Sigmoid colon (tissue), 7 donors: ENCODE data around the gene KRCC1. TPM values are rescaled to one million over a fixed set of nuclear protein-coding genes. Genes with fewer than 3 reads are reported as not detected.
"Not testable (repeated sequence)": the region's sequence is repeated elsewhere in the genome, so short reads cannot be mapped to it uniquely, and the experiment has no call there.

ENCODE experiments used
- DNase-seq: peaks from one replicate; pipeline ENCODE4 v3.0.0-alpha.2; 2019
- H3K27ac ChIP-seq, 4 donors: fragments of 200-600 bp; sonication (generic); one replicate each; pipeline ENCODE4 v1.5.1; 2016 to 2019; ENCODE audit warnings: mild to moderate bottlenecking in 1 of 4
- H3K27me3 ChIP-seq, 3 donors: fragments of 200-600 bp; sonication (generic); one replicate each; pipeline ENCODE4 v1.5.1; 2019; ENCODE audit warnings: mild to moderate bottlenecking in 1 of 3
- H3K36me3 ChIP-seq, 4 donors: fragments of 200-600 bp; sonication (generic); one replicate each; pipeline ENCODE4 v1.5.1; 2016 to 2019
- H3K4me1 ChIP-seq, 4 donors: fragments of 200-600 bp; sonication (generic); one replicate each; pipeline ENCODE4 v1.5.1; 2017 to 2019
- H3K4me3 ChIP-seq, 4 donors: fragments of 200-600 bp; sonication (generic); one replicate each; pipeline ENCODE4 v1.5.1; 2017 to 2019; ENCODE audit warnings: mild to moderate bottlenecking in 2 of 4, moderate library complexity in 1 of 4
- H3K9me3 ChIP-seq, 4 donors: fragments of 200-600 bp in 3 of 4; sonication (generic) in 3 of 4; one replicate each; pipeline versions ENCODE4 v1.5.1 to v1.6.1; 2013 to 2019
- CTCF ChIP-seq, 4 experiments: fragments of 450-650 bp in 3 of 4; fragments of 200-600 bp in 1 of 4; IDR thresholded peaks; one replicate each; pipeline ENCODE4 v1.5.1; 2016 to 2019; ENCODE audit warnings: antibody characterized with exemption in 4 of 4, mild to moderate bottlenecking in 3 of 4, moderate library complexity in 2 of 4
- EP300 ChIP-seq, 4 donors: sonication (generic); formaldehyde crosslinking; IDR thresholded peaks; one replicate each; pipeline ENCODE4 v1.6.1; 2017; ENCODE audit warnings: antibody characterized with exemption in 4 of 4
- POLR2A ChIP-seq, 2 donors: fragments of 450-650 bp; IDR thresholded peaks; one replicate each; pipeline ENCODE4 v1.6.1; 2016; ENCODE audit warnings: antibody characterized with exemption in 2 of 2, mild to moderate bottlenecking in 2 of 2, moderate library complexity in 2 of 2
- POLR2AphosphoS5 ChIP-seq, 4 donors: sonication (generic); formaldehyde crosslinking; IDR thresholded peaks; one replicate each; pipeline ENCODE4 v1.6.1; 2017; ENCODE audit warnings: antibody characterized with exemption in 4 of 4
- WGBS, 2 donors: extraction: QIAGEN DNeasy Blood & Tissue Kit; methylation state at CpG; one replicate each; pipeline ENCODE4 v1.1.7; 2013; 5-methylcytosine and 5-hydroxymethylcytosine counted together
- intact Hi-C: fragments of 100-400 bp; cut with DNase I; formaldehyde crosslinking; loops from one replicate; pipeline ENCODE4 v1.15.1; 2023
- polyA plus RNA-seq, 3 donors: library from polyadenylated mRNA; stranded (reverse); fragments of 200-250 nt; gene quantifications; one replicate each; pipeline ENCODE4 v1.2.3, GENCODE V29; 2013
- total RNA-seq, 4 donors: library from RNA; depleted of rRNA; stranded (reverse); fragments of >200 nt; gene quantifications; one replicate each; pipeline ENCODE4 v1.1.0, GENCODE V29; 2016
- donor health status: healthy with polysubstance abuse.
- donor health status: Bipolar disorder and iron deficiency.
- donor health status: healthy.

The KRCC1 gene
- total and polyA plus RNA-seq, 7 donors, result 27.7 to 129 (median 44.6) TPM

- DNase-seq, result no peak
- Histone ChIP-seq H3K4me1 (peaks cover 0 to 9% (median 4%) of the 10 kb centered on the region in 4 donors), H3K27ac (no peak overlapping the region), H3K9me3 (no peaks in the 10 kb centered on the region), H3K4me3 (no peak overlapping the region), H3K27me3 (no peaks in the 10 kb centered on the region), H3K36me3 (no peaks in the 10 kb centered on the region)
- intact Hi-C loops, result no loop called here
- TF ChIP-seq POLR2AphosphoS5 (IDR thresholded peaks at IDR 0.05), result no peak
- no peak for TF ChIP-seq EP300 (IDR thresholded peaks at IDR 0.05)
- TF ChIP-seq POLR2A (IDR thresholded peaks at IDR 0.05), result no peak
- TF ChIP-seq CTCF (IDR thresholded peaks at IDR 0.05), result no peak
- 81 to 86% methylated on average over 3 of the region's 3 CpGs for WGBS, 2 donors
These were observed 35.6 kb downstream of the KRCC1 start for GRCh38 chr2:88019985-88020384.

- 93 to 94% methylated on average over 6 of the region's 6 CpGs for WGBS, 2 donors
- Histone ChIP-seq H3K9me3 (no peaks in the 10 kb centered on the region), H3K27ac (no peak overlapping the region), H3K27me3 (no peaks in the 10 kb centered on the region), H3K36me3 (no peaks in the 10 kb centered on the region), H3K4me3 (no peak overlapping the region), H3K4me1 (peaks cover 0 to 9% (median 4%) of the 10 kb centered on the region in 4 donors)
- intact Hi-C loops, result no loop called here
- DNase-seq, result no peak
- TF ChIP-seq POLR2AphosphoS5 (IDR thresholded peaks at IDR 0.05), result no peak
These were observed 36.7 kb downstream of the KRCC1 start for GRCh38 chr2:88018909-88019308.

DNA sequence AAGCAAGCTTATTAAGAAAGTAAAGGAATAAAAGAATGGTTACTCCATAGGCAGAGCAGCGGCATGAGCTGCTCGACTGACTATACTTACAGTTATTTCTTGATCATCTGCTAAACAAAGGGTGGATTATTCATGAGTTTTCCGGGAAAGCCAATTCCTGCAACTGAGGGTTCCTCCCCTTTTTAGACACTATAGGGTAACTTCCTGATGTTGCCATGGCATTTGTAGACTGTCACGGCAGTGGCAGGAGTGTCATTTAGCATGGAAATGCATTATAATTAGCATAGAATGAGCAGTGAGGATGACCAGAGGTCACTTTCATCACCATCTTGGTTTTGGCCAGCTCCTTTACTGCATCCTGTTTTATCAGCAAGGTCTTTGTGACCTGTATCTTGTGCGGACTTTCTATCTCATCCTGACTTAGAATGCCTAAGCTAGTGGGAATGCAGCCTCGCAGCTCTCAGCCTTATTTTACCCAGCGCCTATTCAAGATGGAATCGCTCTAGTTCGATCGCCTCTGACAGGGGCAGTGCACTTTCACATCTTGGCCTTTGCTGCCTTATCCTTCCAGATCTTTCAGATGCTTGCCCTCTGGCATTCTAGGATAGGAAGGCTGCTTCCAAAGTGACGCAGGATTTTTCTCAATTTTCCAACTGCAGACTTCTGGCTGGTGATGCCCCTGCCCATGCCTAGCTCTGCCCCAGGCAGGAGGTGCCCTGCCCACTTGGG is 37.3 kb downstream of the KRCC1 start:
- H3K4me3 ChIP-seq, H3K27me3 ChIP-seq, H3K36me3 ChIP-seq, H3K4me1 ChIP-seq, H3K9me3 ChIP-seq, DNase-seq, H3K27ac ChIP-seq, intact Hi-C loops: not testable (repeated sequence)
- 86 to 90% methylated on average over 11 of the region's 11 CpGs for WGBS, 2 donors

- H3K27me3 ChIP-seq, H3K36me3 ChIP-seq, H3K4me3 ChIP-seq, H3K9me3 ChIP-seq, DNase-seq, intact Hi-C loops, H3K4me1 ChIP-seq: not testable (repeated sequence)
- H3K27ac ChIP-seq, result peak overlapping the region in 2 of 4 donors; percentile 60 to 65
- WGBS, 2 donors, result 80 to 88% methylated on average over 2 of the region's 2 CpGs
These were observed 37.9 kb downstream of the KRCC1 start for GRCh38 chr2:88017780-88018038.

DNA sequence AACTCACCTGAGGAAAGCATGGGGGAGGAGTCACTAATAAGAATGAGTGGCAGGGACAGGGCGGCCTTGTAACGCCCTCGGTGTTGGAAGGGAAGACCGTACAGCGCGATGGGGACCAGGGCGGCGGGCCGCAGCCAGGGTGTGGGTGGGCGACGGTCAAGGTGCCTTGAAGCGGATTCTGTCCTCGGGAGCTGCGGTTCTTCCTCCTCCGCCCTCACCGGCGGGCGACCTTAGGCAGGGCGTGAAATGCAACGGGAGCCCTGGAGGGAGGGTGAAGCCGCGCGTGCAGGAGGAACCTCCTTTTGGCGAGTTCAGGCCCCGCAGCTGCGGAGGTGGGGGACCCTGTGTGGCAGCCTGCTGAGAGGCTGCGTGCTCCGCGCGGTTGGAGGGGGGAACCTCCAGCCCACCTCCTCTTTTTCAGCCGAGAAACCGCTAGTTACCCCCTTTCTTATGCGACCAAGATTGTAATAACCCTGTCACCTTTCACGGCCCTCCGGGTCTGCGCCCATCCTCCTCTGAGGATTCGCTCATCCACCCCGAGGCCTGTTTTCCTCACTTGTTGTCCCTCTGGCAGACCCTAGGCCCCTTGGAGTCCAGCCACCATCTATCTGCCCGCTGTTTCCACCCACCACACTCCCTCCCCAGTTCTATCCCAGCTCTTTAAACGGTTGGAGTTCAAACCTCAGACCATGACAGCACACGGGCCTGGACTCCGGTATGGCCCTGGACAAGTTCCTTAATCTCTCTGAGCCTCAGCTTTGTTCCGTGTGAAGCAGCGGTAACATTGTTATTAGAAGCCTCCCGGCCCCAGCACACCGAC is 38.4 kb downstream of the KRCC1 start:
- Histone ChIP-seq H3K4me3 (peak overlapping the region; percentile 48 to 60 (median 50)), H3K36me3 (no peaks in the 10 kb centered on the region), H3K9me3 (no peaks in the 10 kb centered on the region), H3K27ac (peak overlapping the region; percentile 48 to 65 (median 62)), H3K27me3 (no peaks in the 10 kb centered on the region), H3K4me1 (peaks cover 0 to 9% (median 4%) of the 10 kb centered on the region in 4 donors)
- peak; percentile 72 for DNase-seq
- TF ChIP-seq POLR2A (IDR thresholded peaks at IDR 0.05) (no peak), CTCF (IDR thresholded peaks at IDR 0.05) (no peak), EP300 (IDR thresholded peaks at IDR 0.05) (no peak), POLR2AphosphoS5 (IDR thresholded peaks at IDR 0.05) (no peak)
- 13 to 19% methylated on average over 46 of the region's 46 CpGs for WGBS, 2 donors
- intact Hi-C loops, result no loop called here

DNA sequence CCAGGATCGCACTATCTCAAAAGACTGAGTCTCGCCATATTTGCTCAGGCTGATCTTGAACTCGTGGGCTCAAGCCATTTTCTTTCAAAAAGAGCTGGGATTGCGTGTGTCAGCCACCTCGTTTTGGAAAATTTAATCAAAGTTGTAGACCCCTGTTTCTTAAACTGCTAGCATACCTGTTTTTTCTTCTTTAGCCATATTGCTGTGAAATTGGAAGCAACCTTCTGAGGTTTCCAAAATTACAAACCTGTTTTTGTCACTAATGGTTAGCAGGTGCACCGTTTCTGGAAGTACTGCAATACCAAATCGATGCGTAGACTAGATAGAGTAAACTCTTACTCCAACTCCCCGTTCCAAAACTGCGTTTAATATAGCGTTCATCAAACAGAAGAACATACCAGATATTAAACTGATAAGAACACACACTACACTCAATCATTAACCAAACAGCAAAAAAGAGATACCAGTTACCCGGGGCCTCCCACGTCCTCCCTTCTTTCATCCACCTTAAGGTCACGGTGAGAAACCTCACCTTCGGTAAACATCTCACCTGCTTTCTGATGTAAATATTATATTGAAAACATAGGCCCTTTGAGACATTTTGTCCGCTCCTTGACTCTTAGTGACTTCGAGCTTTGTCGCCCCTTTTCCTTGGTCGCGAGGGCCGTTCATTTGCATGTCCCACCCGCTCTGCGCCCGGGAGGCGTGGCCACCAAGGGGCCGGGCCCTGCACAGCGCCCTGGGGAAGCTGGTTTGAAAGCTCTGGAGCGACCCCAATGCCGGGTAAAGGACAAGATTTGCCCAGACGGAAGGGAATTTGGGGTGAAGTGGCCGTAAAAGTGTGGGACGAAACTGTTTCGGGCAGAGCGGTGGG is 39.3 kb downstream of the KRCC1 start, which contains the start of gene RNU2-63P:
Gene RNU2-63P (minus strand): TSS at position 462 of the 874 bp plus-strand sequence.
- Histone ChIP-seq H3K9me3 (no peaks in the 10 kb centered on the region), H3K27ac (peak within 1 kb of the TSS; percentile 48 to 65 (median 62)), H3K4me1 (peaks cover 3 to 9% (median 4%) of the 10 kb centered on the region in 4 donors), H3K4me3 (peak within 1 kb of the TSS; percentile 48 to 60 (median 50)), H3K27me3 (no peaks in the 10 kb centered on the region), H3K36me3 (no peaks in the 10 kb centered on the region)
- DNase-seq, result peak; percentile 83
- no peak for TF ChIP-seq EP300 (IDR thresholded peaks at IDR 0.05)
- TF ChIP-seq POLR2AphosphoS5 (IDR thresholded peaks at IDR 0.05), result peak; percentile 44 to 91 (median 72)
- TF ChIP-seq POLR2A (IDR thresholded peaks at IDR 0.05), result peak in 1 of 2 donors; percentile 1
- 7 to 9% methylated on average over 34 of the region's 34 CpGs for WGBS, 2 donors
- intact Hi-C loops, result no loop called here
